IMR-90 (cell line): ENCODE measurements around the gene NT5C3A. TPM values are rescaled to one million over a fixed set of nuclear protein-coding genes. Genes with fewer than 3 reads are reported as not detected.

Experiments
- ATAC-seq: fragments of 200-7000 bp; cut with Tn5 transposase; 2 replicates; pipeline ENCODE4 v1.9.1; 2020; ENCODE audit warnings: low read depth, mild to moderate bottlenecking, moderate library complexity
- BruUV-seq: library from RNA; stranded (reverse); fragments of 400-500 nt; replicated peaks from 2 replicates; lab custom pipeline; 2021; lab: Mats Ljungman, UMichigan
- CTCF ChIA-PET: fragments of 300-600 bp; formaldehyde crosslinking; extraction: SDS; loops from one replicate; lab custom pipeline; 2021; ENCODE audit warnings: antibody characterized with exemption; lab: Yijun Ruan, JAX
- POLR2A ChIA-PET: fragments of 300-600 bp; sonication (Branson Sonifier 250); formaldehyde crosslinking; loops from one replicate; lab custom pipeline; 2022; ENCODE audit warnings: antibody characterized with exemption; ENCODE audit not compliant: unreplicated experiment; lab: Charles Lee
- DNase-seq: peaks from one replicate; pipeline ENCODE4 v3.0.0; 2013
- H2AFZ ChIP-seq: replicated peaks from 2 replicates; pipeline ENCODE3; 2013; ENCODE audit warnings: low read length, mild to moderate bottlenecking; ENCODE audit not compliant: poor library complexity
- H2AK5ac ChIP-seq: 2 replicates; pipeline ENCODE4 v1.6.1; 2013; ENCODE audit warnings: low read depth, low read length, inconsistent platforms
- H2AK9ac ChIP-seq: replicated peaks from 2 replicates; pipeline ENCODE3; 2013; ENCODE audit warnings: mild to moderate bottlenecking, low read depth, low read length, moderate library complexity; ENCODE audit not compliant: poor library complexity
- H2BK120ac ChIP-seq: 2 replicates; pipeline ENCODE4 v1.6.1; 2013; ENCODE audit warnings: low read depth, low read length, inconsistent platforms
- H2BK15ac ChIP-seq: 3 replicates; pipeline ENCODE4 v1.6.1; 2013; ENCODE audit warnings: low read depth, low read length, inconsistent platforms
- H2BK20ac ChIP-seq: 2 replicates; pipeline ENCODE4 v1.6.1; 2013; ENCODE audit warnings: low read depth, mild to moderate bottlenecking, inconsistent platforms, low read length, moderate library complexity
- H2BK5ac ChIP-seq: 2 replicates; pipeline ENCODE4 v1.6.1; 2013; ENCODE audit warnings: mild to moderate bottlenecking, low read depth, low read length, inconsistent platforms; ENCODE audit not compliant: poor library complexity, severe bottlenecking
- H3K14ac ChIP-seq: replicated peaks from 2 replicates; pipeline ENCODE4 v1.6.1; 2013; ENCODE audit warnings: low read depth, low read length, inconsistent platforms
- H3K18ac ChIP-seq: 2 replicates; pipeline ENCODE4 v1.6.1; 2013; ENCODE audit warnings: low read depth, low read length, control low read depth
- H3K23ac ChIP-seq: 2 replicates; pipeline ENCODE4 v1.6.1; 2013; ENCODE audit warnings: low read depth, low read length, inconsistent platforms
- H3K27ac ChIP-seq: 2 replicates; pipeline ENCODE4 v1.5.1; 2013; ENCODE audit warnings: mild to moderate bottlenecking, control low read depth, low read length; ENCODE audit not compliant: insufficient read depth
- H3K27me3 ChIP-seq: 2 replicates; pipeline ENCODE4 v1.6.1; 2013; ENCODE audit warnings: low read length; ENCODE audit not compliant: control insufficient read depth, insufficient read depth
- H3K36me3 ChIP-seq: 2 replicates; pipeline ENCODE4 v1.6.1; 2013; ENCODE audit warnings: low read length, mixed read lengths; ENCODE audit not compliant: control insufficient read depth, insufficient read depth
- H3K4ac ChIP-seq: 2 replicates; pipeline ENCODE4 v1.6.1; 2013; ENCODE audit warnings: low read depth, low read length, inconsistent platforms
- H3K4me1 ChIP-seq: 2 replicates; pipeline ENCODE4 v1.6.1; 2013; ENCODE audit warnings: low read length, mixed read lengths; ENCODE audit not compliant: control insufficient read depth, insufficient read depth
- H3K4me2 ChIP-seq: 2 replicates; pipeline ENCODE4 v1.6.1; 2013; ENCODE audit warnings: low read depth, mild to moderate bottlenecking, control low read depth, low read length, moderate library complexity
- H3K4me3 ChIP-seq: 2 replicates; pipeline ENCODE4 v1.5.1; 2013; ENCODE audit warnings: low read depth, mild to moderate bottlenecking, control low read depth, low read length, moderate library complexity; ENCODE audit not compliant: insufficient read depth
- H3K56ac ChIP-seq: 2 replicates; pipeline ENCODE4 v1.6.1; 2013; ENCODE audit warnings: low read length, inconsistent platforms; ENCODE audit not compliant: insufficient read depth; ENCODE audit errors: extremely low read depth
- H3K79me1 ChIP-seq, 2 experiments: 2 replicates each; pipeline ENCODE4 v1.6.1; 2013; ENCODE audit warnings: low read length in 2 of 2, inconsistent platforms in 1 of 2, low read depth in 1 of 2
- H3K9ac ChIP-seq: 2 replicates; pipeline ENCODE4 v1.6.1; 2013; ENCODE audit warnings: low read depth, low read length, control low read depth
- H3K9me1 ChIP-seq: 2 replicates; pipeline ENCODE4 v1.6.1; 2013; ENCODE audit warnings: low read length, inconsistent platforms; ENCODE audit not compliant: insufficient read depth
- H3K9me3 ChIP-seq: 2 replicates; pipeline ENCODE4 v1.6.1; 2013; ENCODE audit warnings: low read length; ENCODE audit not compliant: control insufficient read depth, insufficient read depth
- H4K20me1 ChIP-seq: 2 replicates; pipeline ENCODE4 v1.6.1; 2013; ENCODE audit warnings: low read length, inconsistent platforms; ENCODE audit not compliant: insufficient read depth
- H4K5ac ChIP-seq: 2 replicates; pipeline ENCODE4 v1.6.1; 2013; ENCODE audit warnings: mild to moderate bottlenecking, low read depth, low read length, control low read depth
- H4K8ac ChIP-seq, 2 experiments: 2 replicates each; pipeline ENCODE4 v1.6.1; 2013; ENCODE audit warnings: low read depth in 2 of 2, low read length in 2 of 2, control low read depth in 1 of 2, inconsistent platforms in 1 of 2
- H4K91ac ChIP-seq: 2 replicates; pipeline ENCODE4 v1.6.1; 2013; ENCODE audit warnings: low read depth, low read length, inconsistent platforms; ENCODE audit not compliant: insufficient read depth
- BHLHE40 ChIP-seq: fragments of 150-350 bp; IDR thresholded peaks from 2 replicates; pipeline ENCODE4 v1.6.1; 2016; ENCODE audit warnings: mild to moderate bottlenecking, low read depth, low read length
- ELK1 ChIP-seq: fragments of 150-350 bp; IDR thresholded peaks from 2 replicates; pipeline ENCODE4 v1.6.1; 2016; ENCODE audit warnings: low read depth, mild to moderate bottlenecking, low read length, moderate library complexity, borderline replicate concordance
- MAFK ChIP-seq: IDR thresholded peaks from 2 replicates; pipeline ENCODE4 v1.6.1; 2012; ENCODE audit warnings: low read depth, low read length, improper control_type of control experiment
- MXI1 ChIP-seq: IDR thresholded peaks from 2 replicates; pipeline ENCODE4 v1.6.1; 2012; ENCODE audit warnings: low read depth, mild to moderate bottlenecking, low read length, moderate library complexity, borderline replicate concordance
- NFE2L2 ChIP-seq: fragments of 150-350 bp; IDR thresholded peaks from 2 replicates; pipeline ENCODE4 v1.6.1; 2016; ENCODE audit warnings: low read depth, mild to moderate bottlenecking, low read length
- POLR2A ChIP-seq: IDR thresholded peaks from 2 replicates; pipeline ENCODE4 v1.6.1; 2012; ENCODE audit warnings: mild to moderate bottlenecking, low read depth, low read length
- RCOR1 ChIP-seq: IDR thresholded peaks from 2 replicates; pipeline ENCODE4 v1.6.1; 2012; ENCODE audit warnings: mild to moderate bottlenecking, low read length, improper control_type of control experiment; ENCODE audit not compliant: insufficient replicate concordance
- SMC3 ChIP-seq: fragments of 150-350 bp; IDR thresholded peaks from 2 replicates; pipeline ENCODE4 v1.6.1; 2016; ENCODE audit warnings: low read depth, mild to moderate bottlenecking, antibody characterized with exemption, low read length, moderate library complexity
- WGBS, 2 experiments: methylation state at CpG; one replicate each; pipeline versions ENCODE4 v1.1.5 to v1.1.7; 2013; ENCODE audit warnings: missing lambda C conversion rate in 2 of 2; ENCODE audit not compliant: insufficient read length in 1 of 2; ENCODE audit errors: extremely low coverage in 2 of 2; 5-methylcytosine and 5-hydroxymethylcytosine counted together
- dilution Hi-C: fragments of 300-500 bp; cut with HindIII; formaldehyde crosslinking; loops from one replicate; pipeline ENCODE4 v1.14.3; 2018; ENCODE audit warnings: low sequenced_read_pairs; ENCODE audit not compliant: unreplicated experiment
- in situ Hi-C: fragments of 300-500 bp; cut with MboI; formaldehyde crosslinking; loops from 3 replicates; pipeline ENCODE4 v1.14.3; 2019; ENCODE audit warnings: low sequenced_read_pairs, inconsistent platforms, mixed read lengths
- intact Hi-C: fragments of 100-400 bp; cut with micrococcal nuclease; formaldehyde crosslinking; loops from 2 replicates; pipeline ENCODE4 v1.10.0; 2022
- polyA plus RNA-seq, 3 experiments: library from polyadenylated mRNA; depleted of rRNA; stranded (reverse); fragments of >200 nt; gene quantifications; 2 replicates each; pipeline ENCODE4 v1.2.3, GENCODE V29; 2012; ENCODE audit warnings: low replicate concordance in 1 of 3
- total RNA-seq: library from RNA; depleted of rRNA; stranded (reverse); fragments of >200 nt; gene quantifications from 2 replicates; pipeline ENCODE4 v1.2.3, GENCODE V29; 2012
- TF ChIP-seq, protein P1 (sequence below): fragments of 150-350 bp; IDR thresholded peaks from 2 replicates; pipeline ENCODE4 v1.6.1; 2017; ENCODE audit warnings: mild to moderate bottlenecking, antibody characterized with exemption, low read length, low read depth

Gene NT5C3A
- total and polyA plus RNA-seq, 2 of the 4 experiments (the other 2 are of a cell fraction), result 11.3 to 12.2 TPM

DNA sequence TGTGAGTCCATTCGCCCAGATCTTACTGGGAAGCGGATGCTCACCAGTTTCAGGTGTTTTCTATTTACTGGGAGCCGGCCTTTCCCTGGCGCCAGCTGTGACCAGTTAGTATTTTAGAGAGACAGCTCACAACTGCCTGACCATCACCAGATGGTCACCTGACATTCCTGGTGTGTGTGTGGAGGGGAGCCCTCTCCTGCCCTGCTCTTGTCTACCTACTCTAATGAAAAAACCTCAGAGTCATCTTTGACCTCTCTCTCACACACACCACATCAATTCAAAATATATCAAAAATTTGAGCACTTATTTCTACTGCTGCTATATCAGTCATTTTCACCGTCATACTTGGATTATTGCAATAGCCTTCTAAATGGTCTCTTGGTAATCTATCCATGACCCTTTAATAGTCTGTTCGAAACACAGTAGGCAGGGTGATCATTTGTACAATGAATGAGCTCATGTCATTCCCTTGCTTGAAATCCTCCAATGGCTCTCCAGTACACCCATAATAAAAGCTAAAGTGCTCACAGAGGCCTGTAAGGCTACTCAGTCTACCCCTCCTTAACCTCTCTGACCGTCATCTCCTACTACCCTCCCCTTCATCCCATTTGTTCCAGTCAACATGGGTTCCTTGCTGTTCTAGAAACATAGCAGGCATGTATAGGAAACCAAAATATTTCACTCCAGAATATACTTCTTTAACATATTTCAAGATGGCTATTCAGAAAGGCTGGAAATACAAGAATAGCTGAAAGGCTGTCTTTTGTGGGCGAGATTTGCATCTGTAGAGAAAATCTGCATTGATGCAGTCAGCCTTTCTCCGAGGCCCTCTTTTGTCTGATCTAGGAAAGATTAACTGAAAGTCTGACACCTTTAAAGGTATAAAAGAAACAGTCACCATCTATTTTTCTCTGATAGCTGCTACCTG, 17.5 kb upstream of the NT5C3A start:
- no peak overlapping the region for H3K27ac ChIP-seq
- H2AK5ac ChIP-seq, result no peak overlapping the region
- no peak overlapping the region for H3K4me2 ChIP-seq
- no peaks in the 10 kb centered on the region for H3K9me3 ChIP-seq
- H3K56ac ChIP-seq, result no peak overlapping the region
- H3K4ac ChIP-seq, result no peak overlapping the region
- H2AK9ac ChIP-seq, result no peak overlapping the region
- no peaks in the 10 kb centered on the region for H3K9me1 ChIP-seq
- H4K91ac ChIP-seq, result no peak overlapping the region
- H2AFZ ChIP-seq, result no peak overlapping the region
- H2BK20ac ChIP-seq, result no peak overlapping the region
- WGBS, 2 experiments, result 60% methylated on average over 1 of the region's 9 CpGs; no CpG with 5 or more reads in 1 of the 2 experiments
- H3K27me3 ChIP-seq, result no peaks in the 10 kb centered on the region; the same call in none of the 2 replicates
- no peak overlapping the region for H3K4me3 ChIP-seq
- intact Hi-C loops (no loop called here), dilution Hi-C loops (no loop called here), in situ Hi-C loops (no loop called here)
- no peak overlapping the region for H3K23ac ChIP-seq
- H3K14ac ChIP-seq, result no peak overlapping the region
- ChIA-PET POLR2A (no interaction called here), CTCF (no interaction called here)
- no peak for TF ChIP-seq ELK1
- no peak for TF ChIP-seq BHLHE40
- no peak for TF ChIP-seq NFE2L2
- TF ChIP-seq, protein P1, sequence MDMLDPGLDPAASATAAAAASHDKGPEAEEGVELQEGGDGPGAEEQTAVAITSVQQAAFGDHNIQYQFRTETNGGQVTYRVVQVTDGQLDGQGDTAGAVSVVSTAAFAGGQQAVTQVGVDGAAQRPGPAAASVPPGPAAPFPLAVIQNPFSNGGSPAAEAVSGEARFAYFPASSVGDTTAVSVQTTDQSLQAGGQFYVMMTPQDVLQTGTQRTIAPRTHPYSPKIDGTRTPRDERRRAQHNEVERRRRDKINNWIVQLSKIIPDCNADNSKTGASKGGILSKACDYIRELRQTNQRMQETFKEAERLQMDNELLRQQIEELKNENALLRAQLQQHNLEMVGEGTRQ, result no peak
- TF ChIP-seq MXI1, result no peak
- no peak for TF ChIP-seq SMC3
- TF ChIP-seq RCOR1, result no peak
- no peak for TF ChIP-seq POLR2A
- TF ChIP-seq MAFK, result no peak
- H3K9ac ChIP-seq, result no peak overlapping the region
- no peak overlapping the region for H2BK15ac ChIP-seq
- ATAC-seq (no peak), DNase-seq (no peak)
- H4K20me1 ChIP-seq, result no peaks in the 10 kb centered on the region
- H3K36me3 ChIP-seq, result no peaks in the 10 kb centered on the region
- H2BK120ac ChIP-seq, result no peak overlapping the region
- H4K5ac ChIP-seq, result no peak overlapping the region
- H3K79me1 ChIP-seq, result no peaks in the 10 kb centered on the region
- H4K8ac ChIP-seq, result no peak overlapping the region
- no peak overlapping the region for H3K18ac ChIP-seq
- H3K4me1 ChIP-seq, result no peaks in the 10 kb centered on the region
- no TSS peak for BruUV-seq
- no peak overlapping the region for H2BK5ac ChIP-seq
